Putamen (tissue), 1 donor: ENCODE measurements around the gene SPDYE2.
"Not testable (repeated sequence)": the region's sequence is repeated elsewhere in the genome, so short reads cannot be mapped to it uniquely, and the experiment has no call there.

Source experiments
- DNase-seq: peaks from one replicate; pipeline ENCODE4 v3.0.0-alpha.2; 2016; ENCODE audit warnings: low spot score

The SPDYE2 gene, protein sequence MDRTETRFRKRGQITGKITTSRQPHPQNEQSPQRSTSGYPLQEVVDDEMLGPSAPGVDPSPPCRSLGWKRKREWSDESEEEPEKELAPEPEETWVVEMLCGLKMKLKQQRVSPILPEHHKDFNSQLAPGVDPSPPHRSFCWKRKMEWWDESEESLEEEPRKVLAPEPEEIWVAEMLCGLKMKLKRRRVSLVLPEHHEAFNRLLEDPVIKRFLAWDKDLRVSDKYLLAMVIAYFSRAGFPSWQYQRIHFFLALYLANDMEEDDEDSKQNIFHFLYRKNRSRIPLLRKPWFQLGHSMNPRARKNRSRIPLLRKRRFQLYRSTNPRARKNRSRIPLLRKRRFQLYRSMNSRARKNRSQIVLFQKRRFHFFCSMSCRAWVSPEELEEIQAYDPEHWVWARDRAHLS

DNA sequence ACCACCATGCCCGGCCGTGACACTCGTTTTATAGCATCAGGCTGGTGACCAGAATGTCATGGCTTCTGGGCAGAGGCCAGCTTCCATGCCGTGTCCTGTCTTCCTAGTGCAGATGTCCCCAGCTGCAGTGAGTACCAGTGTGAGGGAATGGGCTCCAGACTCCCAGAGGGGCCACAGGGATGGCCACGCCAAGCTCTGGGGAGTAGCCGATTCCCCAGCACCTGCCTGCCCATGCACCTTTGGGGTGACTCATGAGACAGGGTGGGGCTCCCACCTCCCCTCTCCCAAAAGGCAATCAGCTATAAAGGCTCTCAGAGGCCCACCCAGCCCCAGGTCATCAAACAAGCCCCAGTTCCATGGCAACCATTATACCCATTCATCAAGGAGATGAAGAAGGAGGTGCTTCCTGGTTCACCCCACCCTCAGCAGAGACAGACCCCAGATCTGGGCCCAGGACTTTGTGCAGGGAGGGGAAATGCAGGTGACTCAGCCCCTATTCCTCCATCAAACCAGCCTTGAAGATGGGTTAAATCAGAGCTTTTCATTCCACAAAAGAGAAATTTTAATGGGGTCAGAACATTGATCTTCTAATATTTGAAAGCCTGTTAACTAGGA, at the start of gene SPDYE2:
Gene SPDYE2 (plus strand): TSS at position 419 of the 615 bp plus-strand sequence. CDS start 2,030 bp downstream, outside the sequence.
- not testable (repeated sequence) for DNase-seq

DNA sequence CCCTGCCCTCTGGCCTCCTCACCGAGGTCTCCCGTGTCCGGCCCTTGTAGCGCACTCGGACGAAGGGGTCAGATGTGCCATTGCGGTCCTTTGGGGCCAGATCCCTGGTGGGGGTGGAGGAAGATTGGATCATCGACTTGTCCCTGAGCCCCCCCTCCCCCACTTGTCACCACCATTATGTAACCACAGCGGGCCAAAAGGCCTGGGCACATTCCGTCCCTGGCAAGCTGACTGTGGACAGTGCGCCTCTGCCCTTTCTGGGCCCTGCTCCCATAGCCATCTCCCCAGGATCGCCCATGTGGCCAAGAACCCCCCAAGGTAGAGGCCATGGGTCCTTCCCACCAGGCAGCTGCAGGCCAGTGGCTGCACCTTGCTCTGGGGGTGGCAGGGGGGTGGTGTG, 47.9 kb upstream of the SPDYE2 start:
- DNase-seq = not testable (repeated sequence)

DNA sequence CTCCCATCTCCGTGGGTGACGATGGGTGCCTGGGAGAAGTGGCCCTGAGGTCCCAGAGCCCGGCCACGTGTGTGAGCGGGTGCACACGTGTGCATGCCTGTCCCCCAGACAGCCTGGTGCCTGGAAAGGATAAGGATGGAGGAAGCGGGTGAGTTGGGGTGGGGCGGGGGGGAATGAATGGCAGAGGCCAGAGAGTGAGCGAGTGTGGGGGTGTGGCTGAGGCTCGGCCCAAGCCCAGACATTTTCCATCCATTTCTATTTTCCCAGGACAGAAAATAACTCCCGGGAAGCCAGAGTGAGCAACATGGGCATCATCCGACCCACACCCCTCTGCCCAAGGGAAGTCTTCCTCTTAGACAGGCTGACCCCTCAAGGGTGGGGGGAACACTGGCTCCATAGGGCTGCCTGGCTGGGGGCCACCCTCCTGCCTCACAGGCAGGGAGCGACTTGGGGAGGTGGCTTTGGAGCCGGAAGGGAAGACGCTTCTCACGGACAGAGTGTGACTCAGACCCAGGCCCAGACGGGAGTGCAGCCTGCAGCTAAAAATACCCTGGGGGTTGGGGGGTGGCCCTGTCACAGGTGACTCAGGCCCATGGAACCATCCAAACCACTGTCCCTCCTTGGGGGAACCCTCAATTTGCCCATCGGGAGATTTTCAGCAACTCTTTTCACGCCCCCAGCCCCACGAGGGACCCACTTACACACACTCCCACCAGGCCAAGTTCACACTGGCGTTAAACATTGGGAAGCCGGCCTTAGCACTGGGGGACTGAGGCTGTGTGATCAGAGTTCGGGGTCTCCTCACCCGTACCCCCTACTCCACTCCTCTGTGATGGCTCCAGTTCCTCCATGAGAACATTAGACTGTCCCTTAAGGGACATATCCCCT, 45.5 kb upstream of the SPDYE2 start:
- not testable (repeated sequence) for DNase-seq

DNA sequence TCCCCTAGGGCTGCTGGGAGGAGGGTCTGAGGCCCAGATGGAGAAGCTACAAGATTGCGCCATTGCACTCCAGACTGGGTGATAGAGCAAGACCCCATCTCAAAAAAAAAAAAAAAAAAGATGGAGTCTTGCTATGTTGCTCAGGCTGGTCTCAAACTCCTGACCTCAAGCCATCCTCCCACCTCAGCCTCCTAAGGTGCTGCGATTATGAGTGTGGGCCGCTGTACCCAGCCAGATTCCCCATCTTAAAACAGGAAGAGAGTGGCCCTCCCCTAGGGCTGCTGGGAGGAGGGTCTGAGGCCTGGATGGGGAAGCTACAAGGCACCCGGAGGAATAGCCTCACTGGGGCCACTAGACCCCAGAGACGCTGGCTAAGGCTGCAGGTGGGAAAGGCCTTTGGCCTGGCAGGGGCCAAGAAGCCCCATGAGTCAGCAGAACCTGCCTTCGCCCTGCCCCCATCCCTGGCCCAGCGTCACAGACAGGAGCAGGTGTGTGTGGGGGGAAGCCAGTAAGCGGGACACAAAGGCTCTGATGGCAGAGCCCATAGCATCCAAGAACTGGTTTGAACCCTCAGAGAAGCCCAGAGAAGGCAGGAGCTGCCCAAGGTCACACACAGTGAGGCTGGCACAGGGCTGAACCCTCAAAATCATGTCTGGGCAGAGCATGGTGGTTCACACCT, 43.5 kb upstream of the SPDYE2 start:
- not testable (repeated sequence) for DNase-seq

DNA sequence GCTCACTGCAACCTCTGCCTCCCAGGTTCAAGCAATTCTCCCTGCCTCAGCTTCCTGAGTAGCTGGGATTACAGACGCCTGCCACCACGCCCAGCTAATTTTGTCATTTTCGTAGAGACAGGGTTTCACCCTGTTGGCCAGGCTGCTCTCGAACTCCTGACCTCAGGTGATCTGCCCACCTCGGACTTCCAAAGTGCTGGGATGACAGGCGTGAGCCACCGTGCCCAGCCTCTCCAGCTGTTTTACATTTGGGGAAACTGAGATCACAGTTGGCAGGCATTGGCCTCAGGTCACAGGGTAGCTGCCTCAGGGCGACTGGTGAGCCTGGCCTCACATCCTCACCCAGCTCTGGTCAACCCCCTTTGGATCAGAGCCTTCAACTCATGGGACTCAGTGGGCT, 40.5 kb upstream of the SPDYE2 start:
- not testable (repeated sequence) for DNase-seq

DNA sequence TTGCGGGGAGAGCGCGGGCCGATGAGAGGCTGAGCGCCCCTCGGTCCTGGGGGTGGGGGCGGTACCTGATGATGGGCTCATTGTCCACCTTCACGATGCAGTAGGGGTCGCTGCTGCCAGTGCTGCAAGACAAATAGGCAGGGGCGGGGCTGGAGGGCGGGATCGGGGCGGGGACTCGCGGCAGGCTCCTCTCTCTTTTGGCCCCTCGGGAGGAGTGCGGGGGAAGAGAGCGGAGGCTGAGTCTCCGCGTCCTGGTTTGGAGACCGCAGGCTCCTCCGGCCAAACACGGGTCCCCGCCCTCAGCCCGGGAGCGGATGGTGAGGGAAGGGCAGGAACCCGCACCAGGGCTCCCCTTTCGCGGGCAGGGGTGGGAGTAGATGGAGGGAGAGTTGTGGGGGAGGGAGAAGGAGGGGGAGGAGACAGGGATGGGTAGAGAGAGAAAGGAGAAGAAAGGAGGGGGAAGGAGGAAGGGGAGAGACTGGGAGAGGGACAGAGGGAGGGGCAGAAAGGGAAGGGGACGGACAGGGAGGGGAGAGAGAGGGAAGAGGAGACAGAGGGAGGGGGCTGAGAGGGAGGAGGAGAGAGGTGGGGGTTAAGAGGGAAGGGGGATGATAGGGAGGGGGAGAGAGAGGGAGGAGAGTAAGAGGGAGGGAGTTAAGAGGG, 39.0 kb upstream of the SPDYE2 start:
- not testable (repeated sequence) for DNase-seq

DNA sequence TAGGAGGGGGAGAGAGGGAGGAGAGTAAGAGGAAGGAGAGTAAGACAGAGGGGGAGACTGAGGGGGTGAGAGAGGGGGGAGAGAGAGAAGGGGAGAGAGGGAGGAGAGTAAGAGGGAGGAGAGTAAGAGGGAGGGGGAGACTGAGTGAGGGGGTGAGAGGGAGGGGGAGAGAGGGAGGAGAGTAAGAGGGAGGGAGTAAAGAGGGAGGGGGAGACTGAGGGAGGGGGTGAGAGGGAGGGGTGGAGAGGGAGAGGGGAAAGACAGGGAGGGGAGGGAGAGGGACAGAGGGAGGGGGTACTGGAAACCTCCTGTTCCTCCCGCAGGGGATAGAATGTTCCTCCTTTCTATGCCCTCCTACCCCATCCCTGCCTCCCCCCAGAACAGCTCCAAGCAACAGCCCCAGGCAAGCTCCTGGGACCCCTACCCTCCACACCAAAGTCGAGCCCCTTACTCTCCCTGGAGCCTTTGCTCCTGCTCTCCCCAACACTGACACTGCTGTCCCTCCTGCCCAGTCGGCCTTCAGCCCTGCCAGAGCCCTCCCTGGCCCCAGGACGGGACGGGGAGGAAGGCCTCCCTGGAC, 38.3 kb upstream of the SPDYE2 start:
- DNase-seq = peak; percentile 90

DNA sequence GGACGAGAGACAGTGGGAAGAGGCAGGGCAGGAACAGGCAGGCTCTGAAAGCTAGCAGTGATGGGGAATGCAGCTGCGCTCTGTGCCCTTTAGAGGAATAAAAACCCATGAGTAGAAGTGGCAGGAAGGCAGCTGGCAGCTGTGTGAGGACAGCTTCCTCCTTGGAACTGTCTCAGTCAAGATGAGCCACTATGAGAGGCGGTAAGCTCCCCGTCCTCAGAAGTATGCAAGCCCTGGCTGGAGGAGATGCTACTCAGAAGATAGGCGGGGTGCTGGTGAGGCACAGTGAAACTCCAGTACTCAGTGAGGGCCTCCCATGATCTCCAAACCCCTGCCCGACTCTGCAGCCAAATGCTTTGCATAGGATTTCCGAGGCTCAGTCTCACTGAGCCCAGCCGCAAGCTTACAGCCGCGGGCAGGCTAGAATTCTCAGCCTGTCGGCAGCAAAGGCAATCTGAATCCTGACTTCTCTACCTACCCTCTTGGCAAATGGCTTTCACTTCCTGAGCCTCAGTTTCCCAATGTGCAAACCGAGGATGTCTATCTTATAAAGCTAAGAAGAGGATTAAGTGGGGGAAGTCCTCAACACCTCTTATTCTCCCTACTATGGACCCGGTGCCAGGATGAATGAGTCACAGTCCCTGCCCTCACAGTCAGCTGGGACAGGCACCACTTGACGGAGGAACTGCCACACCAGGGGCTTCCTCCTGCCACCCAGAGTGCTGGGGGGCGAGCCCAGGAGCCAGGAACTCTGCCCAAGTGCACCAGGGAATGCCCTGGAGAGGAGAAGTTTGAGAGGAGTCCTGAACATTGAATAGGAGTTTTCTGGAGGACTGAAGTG, 35.9 kb upstream of the SPDYE2 start:
- DNase-seq = not testable (repeated sequence)

DNA sequence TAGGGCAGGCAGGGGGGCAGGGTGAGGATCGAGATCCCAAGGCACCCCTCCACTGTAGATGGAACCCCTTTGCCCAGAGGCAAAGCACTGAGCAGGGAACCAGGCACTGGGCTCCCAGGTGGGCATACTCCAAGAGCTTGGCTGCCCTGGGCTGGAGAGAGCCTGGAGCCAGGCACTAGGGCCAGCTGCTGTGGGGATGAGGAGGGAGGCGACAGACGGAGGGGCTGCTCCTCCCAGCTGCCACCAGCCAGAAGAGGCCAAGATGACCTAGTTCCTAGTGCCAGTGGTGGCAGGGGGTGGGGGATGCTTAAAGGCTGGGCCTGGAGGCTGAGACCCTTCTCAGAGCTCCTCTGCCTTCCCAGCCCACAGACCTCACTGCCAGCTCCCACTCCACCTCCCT, 35.1 kb upstream of the SPDYE2 start:
- DNase-seq = not testable (repeated sequence)

DNA sequence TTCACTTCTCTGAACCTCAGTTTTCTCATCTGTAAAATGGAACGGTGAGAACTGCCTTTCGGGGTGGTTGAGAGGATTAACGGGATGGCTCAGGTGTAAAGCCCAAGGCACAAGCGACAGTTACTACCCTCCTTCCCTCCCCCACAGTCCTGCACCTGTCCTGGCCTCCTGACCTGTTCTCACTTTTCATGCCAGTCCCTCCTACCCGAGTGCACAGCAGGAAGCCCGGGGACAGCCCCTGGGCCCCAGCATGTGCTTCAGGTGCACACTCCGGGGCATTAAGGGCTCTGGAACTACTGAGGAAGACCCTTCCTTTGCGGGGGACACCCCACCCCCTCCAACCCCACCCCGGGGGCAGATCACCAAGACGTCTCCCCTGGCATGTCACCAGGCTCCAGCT, 34.1 kb upstream of the SPDYE2 start:
- DNase-seq = not testable (repeated sequence)

DNA sequence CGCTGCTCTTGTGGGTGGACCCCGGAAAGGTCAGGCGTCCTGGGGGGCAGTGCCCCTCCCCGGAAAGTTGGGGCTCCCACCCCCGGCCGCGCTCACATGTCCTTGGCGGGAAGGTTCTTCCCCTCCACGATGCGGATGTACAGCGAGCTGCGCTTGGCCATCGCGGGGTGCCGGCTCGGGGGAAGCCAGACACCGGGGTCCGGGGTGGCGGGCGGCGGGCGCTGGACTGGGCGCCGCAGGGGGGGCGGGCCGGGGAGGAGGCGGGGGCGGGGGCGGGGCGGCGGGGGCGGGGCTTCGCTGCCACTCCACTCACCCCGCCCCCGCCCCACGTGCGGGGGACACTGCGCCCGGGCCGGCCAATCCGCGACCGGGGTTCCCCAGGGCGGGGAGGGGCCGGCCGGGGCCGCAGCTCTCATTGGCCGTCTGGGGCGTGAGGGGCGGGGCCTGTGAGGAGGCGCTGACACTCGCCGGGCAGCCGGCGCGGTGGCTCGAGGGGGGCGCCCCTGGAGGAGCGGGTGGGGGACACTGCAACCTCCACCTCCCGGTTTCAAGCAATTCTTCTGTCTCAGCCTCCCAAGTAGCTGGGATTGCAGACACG, 33.4 kb upstream of the SPDYE2 start, which contains the start of gene RASA4B:
Gene RASA4B (minus strand): TSS at position 228 of the 598 bp plus-strand sequence. CDS start 67 bp downstream, at position 161.
- DNase-seq = not testable (repeated sequence)

DNA sequence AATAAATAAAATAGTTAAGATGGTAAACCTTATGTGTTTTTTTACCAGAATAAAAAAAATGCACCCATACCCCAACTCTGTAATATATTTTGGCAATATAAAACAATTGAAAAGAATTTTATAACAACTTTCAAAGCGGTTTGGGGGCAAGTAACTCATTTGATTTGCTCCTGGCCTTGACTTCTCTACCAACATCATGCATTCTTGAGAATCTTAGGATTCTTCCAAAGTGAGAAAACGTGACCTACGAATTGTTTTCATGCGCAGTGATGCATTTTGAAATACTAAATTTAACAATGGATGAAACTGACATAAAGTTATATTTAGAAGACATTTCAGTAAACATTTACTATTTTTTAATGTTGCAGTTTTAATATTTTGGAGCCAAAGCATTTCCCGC, 30.2 kb upstream of the SPDYE2 start:
- not testable (repeated sequence) for DNase-seq

DNA sequence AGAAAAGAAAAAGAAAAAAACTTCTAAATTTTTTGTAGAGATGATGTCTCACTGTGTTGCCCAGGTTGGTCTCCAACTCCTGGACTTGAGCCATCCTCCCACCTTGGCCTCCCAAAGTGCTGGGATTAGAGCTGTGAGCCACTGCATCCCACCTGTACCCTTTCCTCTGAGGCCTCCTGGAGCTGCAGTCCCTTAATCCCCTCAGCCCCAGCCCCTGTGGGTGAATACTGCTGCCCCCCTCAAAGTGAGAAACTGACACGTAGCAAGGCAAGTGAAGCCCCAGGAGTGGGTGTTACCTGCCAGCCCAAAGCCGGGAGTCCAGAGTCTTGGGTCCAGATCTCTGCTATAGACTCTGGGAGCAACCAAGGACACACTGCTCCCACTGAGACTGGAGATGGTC, 26.2 kb upstream of the SPDYE2 start:
- DNase-seq = not testable (repeated sequence)

DNA sequence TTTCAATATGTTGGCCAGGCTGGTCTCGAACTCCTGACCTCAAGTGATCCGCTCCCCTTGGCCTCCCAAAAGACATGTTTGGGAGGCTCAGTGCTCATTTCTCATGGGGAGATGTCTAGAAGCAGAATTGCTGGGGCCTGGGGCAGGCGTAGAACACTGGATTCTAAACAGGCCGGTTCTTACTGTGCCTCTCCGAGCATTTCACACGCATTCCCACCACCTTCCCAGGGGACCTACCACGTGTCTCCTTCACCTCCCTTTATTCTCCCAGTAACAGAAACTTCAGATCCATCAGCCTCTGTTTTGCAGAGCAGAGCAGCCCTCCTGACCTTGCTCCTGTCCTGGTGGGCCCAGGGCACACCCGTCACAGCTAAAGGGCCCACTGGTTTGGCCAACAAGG, 23.8 kb upstream of the SPDYE2 start:
- not testable (repeated sequence) for DNase-seq

DNA sequence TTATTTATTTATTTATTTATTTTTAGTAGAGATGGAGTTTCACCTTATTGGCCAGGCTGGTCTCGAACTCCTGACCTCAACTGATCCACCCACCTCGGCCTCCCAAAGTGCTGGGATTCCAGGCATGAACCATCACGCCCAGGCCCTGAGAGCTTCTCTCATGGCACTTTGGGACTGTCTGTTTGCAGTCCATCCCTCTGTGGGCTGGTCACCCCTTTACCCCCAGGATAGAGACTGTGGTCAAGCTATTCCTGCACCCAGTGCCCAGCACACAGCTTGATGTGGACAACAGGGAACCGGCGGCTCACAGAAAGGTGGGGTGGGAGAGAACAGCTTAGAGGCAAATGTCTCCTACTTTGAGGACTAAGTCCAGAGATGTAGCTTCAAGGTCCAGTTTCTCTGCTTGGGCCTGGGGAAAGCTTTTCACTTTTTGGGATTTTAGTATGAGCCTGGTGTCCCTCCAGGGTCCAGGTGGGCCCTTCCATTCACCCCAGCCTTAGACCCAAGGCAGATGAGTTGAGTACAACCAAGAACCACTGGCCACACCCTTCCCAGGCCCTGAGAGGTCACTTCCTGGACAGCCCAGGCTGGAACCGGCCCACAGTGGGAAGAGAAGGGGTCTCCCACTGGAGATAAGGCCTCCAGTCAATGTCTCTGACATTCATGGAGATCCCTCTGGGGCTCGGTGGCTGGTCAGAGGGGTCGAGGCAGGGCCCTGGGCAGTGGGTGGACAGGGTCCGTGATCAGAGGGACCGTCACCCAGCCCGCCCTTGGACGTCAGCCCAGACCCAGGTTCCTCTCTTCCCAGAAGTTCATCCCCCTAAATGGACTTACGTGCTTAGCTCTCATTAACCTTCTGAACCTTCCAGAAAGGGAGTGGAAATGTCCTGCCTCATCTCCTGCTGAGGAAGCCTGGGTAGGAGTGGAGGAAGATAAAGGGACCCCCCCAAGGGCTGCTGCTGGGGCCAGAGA, 22.9 kb upstream of the SPDYE2 start:
- not testable (repeated sequence) for DNase-seq

DNA sequence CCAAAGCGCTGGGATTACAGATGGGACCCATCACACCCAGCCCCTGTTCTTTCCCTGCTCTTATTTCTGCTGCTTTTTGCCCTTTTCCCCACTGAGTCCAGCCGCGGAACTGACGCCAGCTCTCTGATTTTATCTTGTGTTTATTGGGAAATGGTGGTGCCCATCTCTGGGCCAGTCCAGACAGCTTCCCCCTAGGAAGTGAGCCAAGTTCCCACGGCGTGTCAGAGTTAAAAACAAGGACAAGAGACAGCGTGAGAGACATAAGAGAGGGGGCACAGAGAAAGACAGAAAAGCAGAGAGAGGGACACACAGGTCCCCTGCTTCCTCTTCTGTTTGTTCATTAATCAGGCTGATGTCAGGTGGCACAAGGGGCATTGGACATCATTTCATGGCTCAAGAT, 19.4 kb upstream of the SPDYE2 start:
- not testable (repeated sequence) for DNase-seq

DNA sequence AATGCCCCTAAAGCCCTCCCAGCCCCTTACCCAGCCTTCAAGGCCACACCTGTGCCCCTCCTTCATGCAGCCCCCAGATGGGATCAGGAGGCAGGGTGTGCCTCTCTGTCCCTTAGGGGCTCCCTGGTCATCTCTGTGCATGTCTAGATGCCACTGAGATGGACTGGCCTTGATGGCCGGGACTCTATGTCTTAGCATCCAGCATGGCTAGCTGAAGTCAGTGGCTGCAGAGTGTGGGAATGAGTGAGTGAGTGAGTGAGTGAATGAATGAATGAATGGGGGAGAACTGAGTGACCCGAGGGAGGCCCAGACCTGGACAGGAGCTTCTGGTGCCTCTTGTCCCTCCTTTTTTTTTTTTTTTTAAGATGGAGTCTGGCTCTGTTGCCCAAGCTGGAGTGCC, 18.9 kb upstream of the SPDYE2 start:
- not testable (repeated sequence) for DNase-seq

DNA sequence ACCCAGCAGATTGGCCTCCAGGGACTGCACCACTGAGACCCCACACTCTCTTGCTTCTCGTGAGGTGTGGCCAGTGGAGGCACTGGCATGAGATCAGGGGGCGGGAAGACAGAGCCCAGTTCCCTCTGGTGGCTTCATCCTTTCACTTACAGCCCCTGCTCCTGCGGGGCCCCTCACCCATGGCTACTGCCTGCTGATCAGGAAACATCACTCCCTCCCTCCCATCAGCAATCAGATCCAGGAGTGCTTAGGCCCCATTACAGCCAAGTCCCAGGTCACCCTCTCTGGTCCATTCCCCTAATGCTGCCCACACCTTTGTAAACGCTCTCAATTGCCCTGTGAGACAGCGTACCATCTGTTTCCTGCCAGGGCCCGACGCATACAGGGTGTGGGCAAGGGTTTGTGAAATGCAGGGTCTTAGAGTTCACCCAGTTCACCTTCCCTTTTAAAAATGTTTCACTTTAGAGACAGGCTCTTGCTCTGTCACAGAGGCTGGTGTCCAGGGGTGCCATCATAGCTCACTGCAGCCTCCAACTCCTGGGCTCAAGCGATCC, 15.9 kb upstream of the SPDYE2 start:
- DNase-seq = not testable (repeated sequence)
